ENCODE results near the gene ATP2A1.
"Not testable (repeated sequence)": the region's sequence is repeated elsewhere in the genome, so short reads cannot be mapped to it uniquely, and the experiment has no call there.

Gene ATP2A1

GRCh38 chr16:28937222-28937876 lies 59.1 kb downstream of the ATP2A1 start:
- ATAC-seq (ENCODE audit: insufficient read depth, low read depth) = 0 out of 3 replicates have a peak, but pooled peaks have one; percentile 35

GRCh38 chr16:28938721-28939120 lies 60.4 kb downstream of the ATP2A1 start:
- Histone ChIP-seq H3K9ac (ENCODE audit: low read depth, low read length) (no peak overlapping the region), H3K79me2 (ENCODE audit: insufficient read depth, low read length) (no peaks in the 10 kb centered on the region), H3K9me3 (ENCODE audit: insufficient read depth, low read length, severe bottlenecking) (no peaks in the 10 kb centered on the region), H3K36me3 (ENCODE audit: insufficient read depth, low read length) (no peaks in the 10 kb centered on the region), H4K20me1 (ENCODE audit: insufficient read depth, low read length) (no peaks in the 10 kb centered on the region), H2AFZ (ENCODE audit: low read depth, low read length) (no peak overlapping the region), H3K4me3 (ENCODE audit: low read depth in 1 of 2, low read length in 2 of 2) (no peak overlapping the region), H3K4me1 (ENCODE audit: insufficient read depth, low read length) (no peaks in the 10 kb centered on the region), H3K27ac (ENCODE audit: low read length) (no peak overlapping the region), H3K4me2 (ENCODE audit: insufficient read depth, low read length) (no peak overlapping the region), H3K27me3 (ENCODE audit: insufficient read depth, low read length, poor library complexity) (no peaks in the 10 kb centered on the region)
- TF ChIP-seq, protein P1, sequence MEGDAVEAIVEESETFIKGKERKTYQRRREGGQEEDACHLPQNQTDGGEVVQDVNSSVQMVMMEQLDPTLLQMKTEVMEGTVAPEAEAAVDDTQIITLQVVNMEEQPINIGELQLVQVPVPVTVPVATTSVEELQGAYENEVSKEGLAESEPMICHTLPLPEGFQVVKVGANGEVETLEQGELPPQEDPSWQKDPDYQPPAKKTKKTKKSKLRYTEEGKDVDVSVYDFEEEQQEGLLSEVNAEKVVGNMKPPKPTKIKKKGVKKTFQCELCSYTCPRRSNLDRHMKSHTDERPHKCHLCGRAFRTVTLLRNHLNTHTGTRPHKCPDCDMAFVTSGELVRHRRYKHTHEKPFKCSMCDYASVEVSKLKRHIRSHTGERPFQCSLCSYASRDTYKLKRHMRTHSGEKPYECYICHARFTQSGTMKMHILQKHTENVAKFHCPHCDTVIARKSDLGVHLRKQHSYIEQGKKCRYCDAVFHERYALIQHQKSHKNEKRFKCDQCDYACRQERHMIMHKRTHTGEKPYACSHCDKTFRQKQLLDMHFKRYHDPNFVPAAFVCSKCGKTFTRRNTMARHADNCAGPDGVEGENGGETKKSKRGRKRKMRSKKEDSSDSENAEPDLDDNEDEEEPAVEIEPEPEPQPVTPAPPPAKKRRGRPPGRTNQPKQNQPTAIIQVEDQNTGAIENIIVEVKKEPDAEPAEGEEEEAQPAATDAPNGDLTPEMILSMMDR (IDR thresholded peaks at IDR 0.05; ENCODE audit: borderline replicate concordance, extremely low read depth, low read length, poor library complexity, severe bottlenecking) = no peak
- no peak for TF ChIP-seq EZH2 (IDR thresholded peaks at IDR 0.05; ENCODE audit: borderline replicate concordance, low read depth, low read length, severe bottlenecking)
- no peak for DNase-seq
- ATAC-seq (ENCODE audit: insufficient read depth, low read depth) = no peak

More at GRCh38 chr16:28937222-28937876, 59.1 kb downstream of the ATP2A1 start:
- no peak overlapping the region for H3K4me3 ChIP-seq (ENCODE audit: low read depth in 1 of 2, low read length in 2 of 2)
- H3K9me3 ChIP-seq (ENCODE audit: insufficient read depth, low read length, severe bottlenecking) = no peaks in the 10 kb centered on the region
- H3K27me3 ChIP-seq (ENCODE audit: insufficient read depth, low read length, poor library complexity) = no peaks in the 10 kb centered on the region
- H3K4me2 ChIP-seq (ENCODE audit: insufficient read depth, low read length) = no peak overlapping the region
- H3K36me3 ChIP-seq (ENCODE audit: insufficient read depth, low read length) = no peaks in the 10 kb centered on the region
- no peak overlapping the region for H2AFZ ChIP-seq (ENCODE audit: low read depth, low read length)
- TF ChIP-seq EZH2 (IDR thresholded peaks at IDR 0.05; ENCODE audit: borderline replicate concordance, low read depth, low read length, severe bottlenecking) = no peak
- TF ChIP-seq, protein P1 (IDR thresholded peaks at IDR 0.05; ENCODE audit: borderline replicate concordance, extremely low read depth, low read length, poor library complexity, severe bottlenecking) = peak; percentile 25
- no peak overlapping the region for H3K9ac ChIP-seq (ENCODE audit: low read depth, low read length)
- H4K20me1 ChIP-seq (ENCODE audit: insufficient read depth, low read length) = no peaks in the 10 kb centered on the region
- DNase-seq = no peak
- H3K27ac ChIP-seq (ENCODE audit: low read length) = no peak overlapping the region
- H3K4me1 ChIP-seq (ENCODE audit: insufficient read depth, low read length) = peaks cover 11% of the 10 kb centered on the region
- H3K79me2 ChIP-seq (ENCODE audit: insufficient read depth, low read length) = no peaks in the 10 kb centered on the region

GRCh38 chr16:28939825-28940224 lies 61.5 kb downstream of the ATP2A1 start:
- H3K4me2 ChIP-seq (ENCODE audit: insufficient read depth, low read length); H3K36me3 ChIP-seq (ENCODE audit: insufficient read depth, low read length); H3K27me3 ChIP-seq (ENCODE audit: insufficient read depth, low read length, poor library complexity); H3K4me1 ChIP-seq (ENCODE audit: insufficient read depth, low read length); H3K9me3 ChIP-seq (ENCODE audit: insufficient read depth, low read length, severe bottlenecking); H2AFZ ChIP-seq (ENCODE audit: low read depth, low read length); DNase-seq; H3K4me3 ChIP-seq (ENCODE audit: low read depth in 1 of 2, low read length in 2 of 2); H3K27ac ChIP-seq (ENCODE audit: low read length); H3K9ac ChIP-seq (ENCODE audit: low read depth, low read length); ATAC-seq (ENCODE audit: insufficient read depth, low read depth); H3K79me2 ChIP-seq (ENCODE audit: insufficient read depth, low read length); H4K20me1 ChIP-seq (ENCODE audit: insufficient read depth, low read length): not testable (repeated sequence)

DNA sequence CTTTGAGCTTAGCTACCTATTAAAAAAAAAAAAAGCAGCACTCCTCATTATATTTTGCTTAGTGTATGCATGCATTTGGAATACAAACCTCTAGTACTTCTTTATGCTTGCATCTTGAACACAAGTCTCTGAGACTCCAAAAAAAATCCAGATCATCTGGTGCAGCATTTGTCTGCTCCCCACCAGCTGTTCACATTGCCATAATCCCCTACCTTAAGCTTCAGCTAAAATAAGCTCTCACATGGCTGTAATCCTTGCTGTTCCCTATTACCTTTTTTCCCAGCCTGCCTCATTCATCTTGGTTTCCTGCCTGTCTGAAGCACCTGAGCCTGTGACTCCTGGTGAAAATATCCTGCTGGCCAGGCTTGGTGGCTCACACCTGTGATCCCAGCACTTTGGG lies 65.0 kb downstream of the ATP2A1 start:
- Histone ChIP-seq H2AFZ (ENCODE audit: low read depth, low read length) (no peak overlapping the region), H3K27ac (ENCODE audit: low read length) (no peak overlapping the region), H3K79me2 (ENCODE audit: insufficient read depth, low read length) (no peaks in the 10 kb centered on the region), H3K4me2 (ENCODE audit: insufficient read depth, low read length) (no peak overlapping the region), H3K9ac (ENCODE audit: low read depth, low read length) (no peak overlapping the region), H3K36me3 (ENCODE audit: insufficient read depth, low read length) (no peaks in the 10 kb centered on the region), H4K20me1 (ENCODE audit: insufficient read depth, low read length) (no peaks in the 10 kb centered on the region), H3K4me3 (ENCODE audit: low read depth in 1 of 2, low read length in 2 of 2) (no peak overlapping the region), H3K4me1 (ENCODE audit: insufficient read depth, low read length) (peaks cover 14% of the 10 kb centered on the region), H3K9me3 (ENCODE audit: insufficient read depth, low read length, severe bottlenecking) (no peaks in the 10 kb centered on the region), H3K27me3 (ENCODE audit: insufficient read depth, low read length, poor library complexity) (no peaks in the 10 kb centered on the region)
- no peak for TF ChIP-seq EZH2 (IDR thresholded peaks at IDR 0.05; ENCODE audit: borderline replicate concordance, low read depth, low read length, severe bottlenecking)
- TF ChIP-seq, protein P1 (IDR thresholded peaks at IDR 0.05; ENCODE audit: borderline replicate concordance, extremely low read depth, low read length, poor library complexity, severe bottlenecking) = no peak
- ATAC-seq (ENCODE audit: insufficient read depth, low read depth) = no peak
- DNase-seq = no peak
